Measurements from ENCODE around the gene STAT3. TPM values are rescaled to one million over a fixed set of nuclear protein-coding genes. Genes with fewer than 3 reads are reported as not detected.

STAT3 gene
- total and polyA plus RNA-seq, 2 of the 13 experiments (the other 11 are each of a cell fraction or from before 2014, with no cell fraction given): 61.8 to 62.4 TPM

DNA sequence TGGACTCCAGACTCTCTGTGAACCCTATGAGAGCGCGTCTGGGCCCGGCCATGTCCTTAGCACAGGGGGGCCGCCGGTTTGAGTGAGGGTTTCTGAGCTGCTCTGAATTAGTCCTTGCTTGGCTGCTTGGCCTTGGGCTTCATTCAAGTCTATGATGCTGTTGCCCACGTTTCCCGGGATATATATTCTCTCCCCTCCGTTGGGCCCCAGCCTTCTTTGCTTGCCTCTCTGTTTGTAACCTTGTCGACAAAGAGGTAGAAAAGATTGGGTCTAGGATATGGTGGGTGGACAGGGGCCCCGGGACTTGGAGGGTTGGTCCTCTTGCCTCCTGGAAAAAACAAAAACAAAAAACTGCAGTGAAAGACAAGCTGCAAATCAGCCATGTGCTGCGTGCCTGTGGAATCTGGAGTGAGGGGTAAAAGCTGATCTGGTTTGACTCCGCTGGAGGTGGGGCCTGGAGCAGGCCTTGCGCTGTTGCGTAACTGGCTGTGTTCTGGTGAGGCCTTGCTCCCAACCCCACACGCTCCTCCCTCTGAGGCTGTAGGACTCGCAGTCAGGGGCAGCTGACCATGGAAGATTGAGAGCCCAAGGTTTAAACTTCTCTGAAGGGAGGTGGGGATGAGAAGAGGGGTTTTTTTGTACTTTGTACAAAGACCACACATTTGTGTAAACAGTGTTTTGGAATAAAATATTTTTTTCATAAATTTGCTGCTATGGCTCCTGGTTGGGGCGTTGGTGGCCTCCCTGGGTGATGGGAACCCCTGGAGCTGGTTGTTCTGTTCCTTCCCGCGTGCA lies 76.8 kb downstream of the STAT3 start (continued):
- TF ChIP-seq AHDC1 (CRISPR knock-in tag; IDR thresholded peaks at IDR 0.05; ENCODE audit: borderline replicate concordance) (peak; percentile 52; the same call in 1 of the 2 replicates), ZNF879 (CRISPR knock-in tag; IDR thresholded peaks at IDR 0.05) (0 out of 2 replicates have a peak, but pooled peaks have one; percentile 67), ZNF430 (CRISPR knock-in tag; IDR thresholded peaks at IDR 0.05) (0 out of 2 replicates have a peak, but pooled peaks have one; percentile 77), LCORL (IDR thresholded peaks at IDR 0.05) (no peak), LCORL (CRISPR knock-in tag; IDR thresholded peaks at IDR 0.05) (peak; percentile 92), ZNF597 (CRISPR knock-in tag; IDR thresholded peaks at IDR 0.05) (no peak), ZNF543 (CRISPR knock-in tag; IDR thresholded peaks at IDR 0.05) (peak; percentile 11; the same call in 1 of the 2 replicates), ZSCAN9 (CRISPR knock-in tag; IDR thresholded peaks at IDR 0.05; ENCODE audit: borderline replicate concordance) (peak; percentile 53; the same call in 1 of the 2 replicates), FOSL1 (CRISPR knock-in tag; IDR thresholded peaks at IDR 0.05; ENCODE audit: borderline replicate concordance) (no peak), YEATS2 (CRISPR knock-in tag; IDR thresholded peaks at IDR 0.05; ENCODE audit: borderline replicate concordance) (peak; percentile 88), TCF7 (IDR thresholded peaks at IDR 0.05; ENCODE audit: low read depth) (no peak), KDM4B (CRISPR knock-in tag; IDR thresholded peaks at IDR 0.05) (peak; percentile 42; the same call in 1 of the 2 replicates), RFXANK (CRISPR knock-in tag; IDR thresholded peaks at IDR 0.05) (0 out of 2 replicates have a peak, but pooled peaks have one; percentile 24), ZNF224 (CRISPR knock-in tag; IDR thresholded peaks at IDR 0.05) (no peak), ZNF674 (CRISPR knock-in tag; IDR thresholded peaks at IDR 0.05; ENCODE audit: low read depth) (no peak), ZNF251 (CRISPR knock-in tag; IDR thresholded peaks at IDR 0.05) (no peak), ELF3 (CRISPR knock-in tag; IDR thresholded peaks at IDR 0.05) (peak; percentile 63), SIX4 (CRISPR knock-in tag; IDR thresholded peaks at IDR 0.05) (peak; percentile 57; the same call in 1 of the 2 replicates), CBX2 (IDR thresholded peaks at IDR 0.05; ENCODE audit: low read depth, low read length) (no peak), CBX2 (CRISPR knock-in tag; IDR thresholded peaks at IDR 0.05; ENCODE audit: low read depth) (no peak), IKZF5 (CRISPR knock-in tag; IDR thresholded peaks at IDR 0.05) (peak; percentile 54)
- TF ChIP-seq, protein P1, sequence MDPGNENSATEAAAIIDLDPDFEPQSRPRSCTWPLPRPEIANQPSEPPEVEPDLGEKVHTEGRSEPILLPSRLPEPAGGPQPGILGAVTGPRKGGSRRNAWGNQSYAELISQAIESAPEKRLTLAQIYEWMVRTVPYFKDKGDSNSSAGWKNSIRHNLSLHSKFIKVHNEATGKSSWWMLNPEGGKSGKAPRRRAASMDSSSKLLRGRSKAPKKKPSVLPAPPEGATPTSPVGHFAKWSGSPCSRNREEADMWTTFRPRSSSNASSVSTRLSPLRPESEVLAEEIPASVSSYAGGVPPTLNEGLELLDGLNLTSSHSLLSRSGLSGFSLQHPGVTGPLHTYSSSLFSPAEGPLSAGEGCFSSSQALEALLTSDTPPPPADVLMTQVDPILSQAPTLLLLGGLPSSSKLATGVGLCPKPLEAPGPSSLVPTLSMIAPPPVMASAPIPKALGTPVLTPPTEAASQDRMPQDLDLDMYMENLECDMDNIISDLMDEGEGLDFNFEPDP (CRISPR knock-in tag; conservative IDR thresholded peaks at IDR 0.05): no peak
